ENCODE measurements around the gene SPEF1.
"Not testable (repeated sequence)": the region's sequence is repeated elsewhere in the genome, so short reads cannot be mapped to it uniquely, and the experiment has no call there.

Gene SPEF1

GRCh38 chr20:3781153-3781910 lies at the start of gene SPEF1:
Gene SPEF1, minus strand, starts transcription at chr20:3781448. Its CDS starts 161 bp downstream, at chr20:3781287.
- DNase-seq (ENCODE audit: low spot score): peak; percentile 92

- not testable (repeated sequence) for DNase-seq (ENCODE audit: low spot score)
These were observed 48.6 kb upstream of the SPEF1 start for GRCh38 chr20:3829891-3830290.

- no peak for DNase-seq (ENCODE audit: low spot score)
These were observed 47.5 kb upstream of the SPEF1 start for GRCh38 chr20:3828798-3829197.

GRCh38 chr20:3826420-3826819 lies 45.2 kb upstream of the SPEF1 start:
- no peak for DNase-seq (ENCODE audit: low spot score)

DNA sequence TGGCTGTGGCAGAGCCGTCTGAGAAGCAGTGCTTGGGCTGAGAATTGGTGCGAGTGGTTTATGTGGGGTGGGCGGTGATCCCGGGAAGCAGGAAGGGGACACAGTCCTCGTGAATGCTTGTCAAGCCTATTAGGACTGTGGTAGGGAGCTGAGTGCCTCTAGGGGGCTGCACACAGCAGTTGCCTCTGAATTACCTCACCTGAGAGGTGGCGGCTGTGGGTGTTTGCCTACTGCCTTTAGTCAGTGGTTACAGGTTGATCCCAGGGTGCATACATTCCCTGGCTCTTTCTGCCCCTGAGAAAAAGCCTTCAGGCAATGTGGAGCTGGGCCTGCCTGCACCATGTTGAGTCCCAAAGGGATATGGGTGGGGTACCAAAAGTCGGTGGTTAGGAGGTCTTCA lies 44.3 kb upstream of the SPEF1 start:
- no peak for DNase-seq (ENCODE audit: low spot score)

DNA sequence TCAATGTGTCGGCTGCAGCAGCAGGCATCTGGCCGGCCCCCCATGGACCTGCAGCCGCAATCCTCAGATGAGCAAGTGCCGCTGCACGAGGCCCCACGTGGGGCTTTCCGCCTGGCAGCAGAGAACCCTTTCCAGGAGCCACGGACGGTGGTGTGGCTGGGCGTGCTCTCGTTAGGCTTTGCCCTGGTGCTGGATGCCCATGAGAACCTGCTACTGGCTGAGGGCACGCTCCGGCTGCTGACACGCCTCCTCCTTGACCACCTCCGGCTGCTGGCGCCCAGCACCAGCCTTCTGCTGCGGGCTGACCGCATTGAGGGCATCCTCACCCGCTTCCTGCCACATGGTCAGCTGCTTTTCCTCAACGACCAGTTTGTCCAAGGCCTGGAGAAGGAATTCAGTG lies 42.6 kb upstream of the SPEF1 start:
- DNase-seq (ENCODE audit: low spot score): no peak

DNA sequence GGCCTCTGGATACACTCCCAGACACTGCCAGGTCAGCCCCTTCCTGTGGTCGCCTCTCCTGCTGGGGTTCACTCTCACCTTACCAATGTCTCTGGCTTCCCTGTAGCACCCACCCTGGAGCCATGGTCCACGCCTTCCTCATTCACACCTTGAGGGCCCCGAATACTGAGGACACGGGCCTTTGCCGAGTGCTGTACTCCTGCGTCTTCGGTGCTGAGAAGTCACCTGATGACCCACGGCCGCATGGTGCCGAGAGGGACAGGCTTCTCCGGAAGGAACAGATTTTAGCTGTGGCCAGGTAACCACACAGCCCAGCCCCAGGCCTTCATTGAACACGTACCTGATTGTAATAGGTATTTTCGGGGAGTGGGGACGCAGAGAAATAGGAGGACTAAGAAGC lies 40.7 kb upstream of the SPEF1 start:
- DNase-seq (ENCODE audit: low spot score): no peak

DNA sequence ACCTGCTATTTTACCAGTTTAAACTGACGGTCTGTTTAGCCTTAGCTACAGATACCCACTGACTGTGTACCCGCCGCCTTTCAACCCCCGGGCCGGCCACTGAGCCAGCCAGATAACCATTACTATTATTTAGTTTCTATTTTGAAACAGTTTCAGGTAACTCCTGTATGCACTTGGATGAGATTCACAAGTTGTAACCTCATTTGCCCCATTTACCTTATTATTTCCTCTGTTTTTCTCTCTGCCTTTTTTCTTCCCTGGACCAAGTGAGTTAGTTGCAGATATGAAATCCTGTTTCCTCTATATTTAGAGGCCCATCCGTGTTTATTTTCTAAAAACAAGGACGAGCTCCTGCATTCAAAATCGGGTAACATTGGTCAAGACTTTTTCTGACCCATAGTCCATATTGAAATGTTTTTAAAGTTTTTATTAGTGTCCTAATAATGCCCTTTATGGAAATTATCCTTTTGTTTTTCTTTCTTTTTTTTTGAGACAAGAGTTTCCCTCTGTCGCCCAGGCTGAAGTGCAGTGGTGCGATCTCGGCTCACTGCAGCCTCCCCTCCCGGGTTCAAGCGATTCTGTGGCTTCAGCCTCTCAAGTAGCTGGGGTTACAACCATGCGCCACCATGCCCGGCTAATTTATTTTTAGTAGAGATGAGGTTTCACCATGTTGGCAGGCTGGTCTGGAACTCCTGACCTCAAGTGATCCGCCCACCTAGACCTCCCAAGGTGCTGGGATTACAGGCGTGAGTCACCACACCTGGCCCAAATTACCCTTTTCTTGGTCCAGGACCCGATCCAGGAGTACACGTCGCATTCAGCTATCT lies 39.9 kb upstream of the SPEF1 start:
- DNase-seq (ENCODE audit: low spot score): no peak

DNA sequence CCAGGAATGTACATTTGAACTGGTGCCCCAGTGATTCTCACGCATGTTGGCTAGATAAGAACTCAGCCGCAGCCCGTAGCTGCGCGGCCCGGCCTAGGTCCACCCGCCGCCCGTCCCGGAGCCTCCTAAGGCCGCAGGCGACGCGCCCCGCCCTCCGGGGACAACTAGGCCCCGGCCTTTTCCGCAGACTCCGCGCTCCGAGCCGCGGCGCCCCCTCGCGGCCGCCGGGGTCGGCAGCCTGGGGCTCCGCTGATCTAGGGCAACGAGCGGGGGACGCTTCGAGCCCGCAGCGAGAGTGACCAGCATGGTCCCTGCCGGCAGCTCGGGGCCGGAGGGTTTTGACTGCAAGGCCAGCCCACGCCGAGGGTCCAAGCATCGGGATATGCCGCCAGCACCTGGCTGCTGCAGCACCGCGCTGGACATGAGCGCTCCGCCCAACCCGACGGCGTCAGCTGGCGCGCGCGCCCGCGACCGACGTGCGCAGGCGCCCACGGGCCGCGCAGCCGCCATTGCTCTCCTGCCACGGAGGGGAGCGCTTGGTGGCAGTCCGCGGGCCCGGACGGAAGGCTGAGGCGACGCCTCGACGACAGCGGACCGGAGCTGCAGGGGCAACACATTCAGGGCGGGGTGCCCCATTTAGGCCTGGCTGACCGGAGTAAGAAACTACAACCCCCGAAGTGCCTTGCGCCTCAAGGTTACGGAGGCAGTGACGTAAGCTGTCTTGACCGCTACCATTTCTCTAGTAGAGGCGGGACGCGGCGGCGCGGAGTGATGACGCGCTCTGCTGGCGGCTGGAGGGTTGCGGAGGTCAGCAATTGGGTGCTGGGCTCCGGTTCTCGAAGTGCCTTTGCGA lies 39.0 kb upstream of the SPEF1 start, which contains the start of gene AP5S1:
Gene AP5S1, plus strand, starts transcription at position 500 of the 853 bp plus-strand sequence. CDS start 1,571 bp downstream, outside the sequence.
- DNase-seq (ENCODE audit: low spot score): peak; percentile 93

DNA sequence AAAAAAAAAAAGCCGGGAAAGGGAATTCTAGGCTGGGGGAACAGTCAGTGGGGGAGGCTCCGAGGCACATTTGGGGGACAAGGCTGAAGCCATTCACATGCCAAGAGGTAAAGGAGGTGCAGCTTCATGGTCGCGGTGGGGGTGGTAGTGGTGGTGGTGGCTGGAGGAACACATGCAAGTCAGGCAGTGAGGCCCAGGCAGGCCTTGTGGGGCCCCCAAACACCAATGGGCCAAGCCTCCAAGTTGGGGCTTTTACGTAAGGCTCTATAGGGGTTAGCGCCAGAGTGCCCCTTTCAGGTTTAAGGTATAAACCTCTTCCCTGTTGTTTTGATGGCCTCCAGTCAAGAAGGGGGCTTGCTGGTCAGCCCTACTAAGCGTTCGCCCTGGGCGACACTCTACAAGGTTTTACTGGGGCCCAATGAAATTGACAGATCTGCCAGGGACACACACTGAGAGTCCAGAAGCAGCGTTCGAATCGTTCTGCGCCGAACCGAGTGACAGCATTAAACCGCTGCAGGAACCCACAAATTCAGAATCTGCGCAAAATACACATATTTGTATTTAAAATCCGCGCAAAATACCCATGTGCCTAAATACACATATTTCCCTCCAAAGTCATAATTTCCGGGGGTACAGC lies 38.3 kb upstream of the SPEF1 start:
- DNase-seq (ENCODE audit: low spot score): no peak

- peak; percentile 78 for DNase-seq (ENCODE audit: low spot score)
These were observed 37.2 kb upstream of the SPEF1 start for GRCh38 chr20:3818155-3819151.

DNA sequence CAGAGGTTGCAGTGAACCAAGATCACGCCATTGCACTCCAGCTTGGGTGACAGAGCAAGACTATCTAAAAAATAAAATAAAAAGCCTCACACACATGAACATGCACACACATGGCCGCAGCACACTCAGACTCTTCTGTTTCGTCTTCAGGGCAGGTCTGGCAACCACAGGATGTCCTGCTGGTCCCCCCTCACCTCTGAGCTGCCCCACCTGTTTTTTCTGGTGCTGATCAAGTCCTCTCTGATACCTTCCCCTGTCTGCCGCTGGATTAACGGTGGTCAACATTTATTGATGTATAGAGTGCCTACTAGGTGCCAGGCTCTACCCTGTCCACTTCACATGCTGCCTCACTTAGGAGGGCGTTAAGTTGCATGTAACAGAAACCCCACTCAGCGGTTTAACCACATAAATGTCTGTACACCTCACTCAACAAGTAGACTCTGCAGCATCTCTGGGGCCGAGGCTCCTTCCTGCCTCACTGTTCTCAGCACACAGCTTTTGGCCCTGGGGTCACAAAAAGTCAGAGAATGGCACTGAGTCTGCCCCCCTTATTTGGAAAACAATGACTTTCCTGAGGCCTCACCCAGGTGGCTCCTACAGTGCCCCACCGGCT lies 34.6 kb upstream of the SPEF1 start:
- no peak for DNase-seq (ENCODE audit: low spot score)

GRCh38 chr20:3814928-3815495 lies 33.8 kb upstream of the SPEF1 start:
- no peak for DNase-seq (ENCODE audit: low spot score)

- DNase-seq (ENCODE audit: low spot score): no peak
These were observed 32.8 kb upstream of the SPEF1 start for GRCh38 chr20:3813848-3814581.

DNA sequence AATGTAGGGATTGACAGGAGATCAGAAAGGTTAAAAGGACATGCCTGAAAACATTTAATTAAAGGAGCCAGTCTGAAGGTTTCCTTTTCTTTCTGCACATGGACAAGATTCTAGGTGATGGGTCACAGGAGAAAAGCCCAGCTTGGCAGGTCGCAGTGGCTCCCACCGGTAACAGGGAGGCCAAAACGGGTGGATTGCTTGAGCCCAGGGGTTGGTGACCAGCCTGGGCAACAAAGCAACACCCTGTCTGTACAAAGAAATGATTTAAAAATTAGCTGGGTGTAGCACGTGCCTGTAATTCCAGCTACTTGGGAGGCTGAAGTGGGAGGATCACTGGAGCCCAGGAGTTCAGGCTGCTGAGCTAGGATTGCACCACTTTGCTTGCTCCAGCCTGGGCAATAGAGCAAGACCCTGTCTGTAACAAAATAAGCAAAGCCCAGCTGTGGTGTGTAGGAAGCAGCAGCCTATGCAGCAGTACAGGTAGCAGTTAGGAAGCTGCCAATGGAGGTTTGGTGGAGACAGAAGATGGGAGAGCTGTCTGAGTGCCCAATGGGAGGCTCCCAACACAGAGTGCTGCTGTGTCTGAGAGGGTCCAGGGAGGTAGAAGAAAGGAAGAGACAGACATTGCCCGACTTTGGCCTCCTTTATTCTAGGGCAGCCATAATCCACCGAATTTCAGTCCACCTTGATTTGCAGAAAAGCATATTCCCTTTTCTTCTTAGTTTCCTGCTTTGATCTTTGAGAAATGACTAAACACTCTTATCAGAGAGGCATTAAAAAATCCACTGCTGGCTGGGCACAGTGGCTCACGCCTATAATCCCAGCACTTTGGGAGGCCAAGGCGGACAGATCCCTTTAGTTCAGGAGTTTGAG lies 32.0 kb upstream of the SPEF1 start:
- DNase-seq (ENCODE audit: low spot score): no peak

DNA sequence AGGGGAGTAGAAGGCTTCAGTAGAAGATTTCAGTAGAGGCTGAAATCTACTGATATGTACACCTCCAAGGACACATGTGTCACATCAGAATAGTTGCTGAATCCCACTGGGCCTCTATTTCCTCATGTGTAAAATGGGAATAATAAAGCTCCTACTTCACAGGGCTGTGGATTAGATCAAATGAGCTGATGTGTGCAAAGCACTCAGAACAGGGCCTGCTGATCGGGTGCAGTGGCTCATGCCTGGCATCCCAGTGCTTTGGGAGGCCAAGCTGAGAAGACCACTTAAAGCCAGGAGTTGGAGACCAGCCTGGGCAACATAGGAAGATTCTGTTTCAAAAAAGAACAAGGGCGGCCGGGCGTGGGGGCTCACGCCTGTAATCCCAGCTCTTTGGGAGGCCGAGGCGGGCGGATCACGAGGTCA lies 31.0 kb upstream of the SPEF1 start:
- no peak for DNase-seq (ENCODE audit: low spot score)

DNA sequence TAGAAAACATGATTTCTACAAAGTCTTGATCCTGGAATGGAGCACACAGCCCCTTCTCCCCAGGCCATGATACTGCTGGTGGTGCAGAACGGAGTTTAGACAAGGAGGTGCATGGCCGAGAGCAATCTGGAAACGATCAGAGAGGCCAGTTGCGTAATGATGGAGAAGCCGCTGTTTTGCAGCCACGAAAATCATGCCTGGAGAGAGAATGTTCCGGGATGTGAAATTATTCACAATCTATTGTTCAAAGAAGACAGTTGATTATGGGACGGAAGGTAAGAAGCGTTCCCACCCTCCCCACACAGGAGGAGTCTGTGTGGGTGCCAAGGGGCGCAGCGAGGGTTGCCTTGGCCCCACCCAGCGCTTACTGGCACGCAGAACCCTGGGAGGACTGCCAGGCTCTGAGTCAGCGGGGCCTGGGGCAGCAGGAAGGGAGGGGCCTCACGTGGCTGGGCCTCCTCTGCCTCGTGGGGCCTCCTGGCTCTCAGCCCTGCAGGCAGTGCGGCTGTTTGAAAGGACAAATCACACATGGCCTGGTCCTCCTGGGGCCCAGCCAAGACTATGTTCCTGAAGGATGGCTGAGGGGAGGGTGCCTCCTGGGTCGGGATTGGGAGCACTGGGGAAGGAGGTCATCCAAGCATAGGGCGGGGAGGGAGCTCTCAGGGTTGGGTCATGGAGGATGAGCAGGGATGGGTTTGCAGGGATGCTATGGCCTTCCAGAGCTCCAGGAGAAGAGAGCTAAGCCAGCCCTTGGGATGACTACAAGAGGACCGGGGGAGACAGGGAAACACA lies 30.4 kb upstream of the SPEF1 start:
- peak; percentile 97 for DNase-seq (ENCODE audit: low spot score)
